Measurements from ENCODE around the gene MYO5A. TPM values are rescaled to one million over a fixed set of nuclear protein-coding genes. Genes with fewer than 3 reads are reported as not detected.
A peak's percentile ranks its signal among the peaks of the same experiment; 100 is the strongest.

MYO5A gene
- total and polyA plus RNA-seq, 2 donors (not counting 1 experiment from before 2014, with no cell fraction given), result 12.2 to 44.4 TPM

DNA sequence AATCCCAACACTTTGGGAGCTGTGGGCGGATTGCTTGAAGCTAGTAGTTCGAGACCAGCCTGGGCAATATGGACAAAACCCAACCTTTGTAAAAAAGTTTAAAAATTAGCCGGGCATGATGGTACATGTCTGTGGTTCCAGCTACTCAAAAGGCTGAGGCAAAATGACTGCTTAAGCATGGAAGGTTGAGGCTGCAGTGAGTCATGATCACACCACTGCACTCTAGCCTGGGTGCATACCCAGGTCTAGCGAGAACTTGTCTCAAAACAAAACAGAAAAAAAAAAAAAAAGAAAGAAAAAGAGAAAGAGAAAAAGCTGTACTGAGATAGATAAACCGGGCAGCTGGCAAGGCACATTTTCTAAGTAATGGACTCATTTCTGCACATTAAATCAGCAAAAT is 29.5 kb upstream of the MYO5A start:
- Mint-ChIP-seq H3K4me1 (peaks cover 42% of the 10 kb centered on the region), H3K27me3 (no peaks in the 10 kb centered on the region), H3K4me3 (no peak overlapping the region), H3K9me3 (ENCODE audit: insufficient read depth) (no peaks in the 10 kb centered on the region), H3K27ac (peak overlapping the region; percentile 15)
- ChIA-PET POLR2A (no interaction called here), CTCF (interaction anchor here (0.6 to 1.4 kb wide), 2 partner anchors 28 to 105 kb away, joined by 4 read pairs; no protein-coding TSS in a partner anchor)
- H4K20me1 ChIP-seq (ENCODE audit: control insufficient read depth, insufficient read depth, low read length, poor library complexity, severe bottlenecking), result peaks cover 78% of the 10 kb centered on the region
- 74% methylated on average over 3 of the region's 5 CpGs for WGBS (ENCODE audit: insufficient coverage)
- peaks cover 68% of the 10 kb centered on the region for H3K79me2 ChIP-seq (ENCODE audit: control insufficient read depth, insufficient read depth, low read length)
- no peaks in the 10 kb centered on the region for H3K9me3 ChIP-seq (ENCODE audit: control extremely low read depth in 1 of 3, control insufficient read depth in 2 of 3, insufficient read depth in 1 of 3, low read length in 2 of 3)
- peaks cover 14 to 28% of the 10 kb centered on the region in 2 experiments for H3K36me3 ChIP-seq (replicated peaks in 1 of 2; ENCODE audit: control extremely low read depth in 1 of 2, control insufficient read depth in 1 of 2, extremely low read depth in 1 of 2, insufficient read depth in 2 of 2, low read length in 1 of 2)
- peaks cover 0 to 6% of the 10 kb centered on the region in 2 donors for H3K4me1 ChIP-seq (ENCODE audit: control insufficient read depth in 2 of 2, insufficient read depth in 2 of 2, low read length in 2 of 2)
- H2AFZ ChIP-seq (ENCODE audit: insufficient read depth, low read depth, low read length, poor library complexity, severe bottlenecking), result no peak overlapping the region
- intact Hi-C loops (cut with micrococcal nuclease), result no loop called here
- DNase-seq, result no peak
- TF ChIP-seq EZH2 (IDR thresholded peaks at IDR 0.05; ENCODE audit: borderline replicate concordance, insufficient read depth, low read depth, low read length, poor library complexity, severe bottlenecking), result no peak
- TF ChIP-seq, protein P1, sequence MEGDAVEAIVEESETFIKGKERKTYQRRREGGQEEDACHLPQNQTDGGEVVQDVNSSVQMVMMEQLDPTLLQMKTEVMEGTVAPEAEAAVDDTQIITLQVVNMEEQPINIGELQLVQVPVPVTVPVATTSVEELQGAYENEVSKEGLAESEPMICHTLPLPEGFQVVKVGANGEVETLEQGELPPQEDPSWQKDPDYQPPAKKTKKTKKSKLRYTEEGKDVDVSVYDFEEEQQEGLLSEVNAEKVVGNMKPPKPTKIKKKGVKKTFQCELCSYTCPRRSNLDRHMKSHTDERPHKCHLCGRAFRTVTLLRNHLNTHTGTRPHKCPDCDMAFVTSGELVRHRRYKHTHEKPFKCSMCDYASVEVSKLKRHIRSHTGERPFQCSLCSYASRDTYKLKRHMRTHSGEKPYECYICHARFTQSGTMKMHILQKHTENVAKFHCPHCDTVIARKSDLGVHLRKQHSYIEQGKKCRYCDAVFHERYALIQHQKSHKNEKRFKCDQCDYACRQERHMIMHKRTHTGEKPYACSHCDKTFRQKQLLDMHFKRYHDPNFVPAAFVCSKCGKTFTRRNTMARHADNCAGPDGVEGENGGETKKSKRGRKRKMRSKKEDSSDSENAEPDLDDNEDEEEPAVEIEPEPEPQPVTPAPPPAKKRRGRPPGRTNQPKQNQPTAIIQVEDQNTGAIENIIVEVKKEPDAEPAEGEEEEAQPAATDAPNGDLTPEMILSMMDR (IDR thresholded peaks at IDR 0.05), result no peak
- no peak overlapping the region for H3K9ac ChIP-seq (ENCODE audit: low read length)
- H3K4me2 ChIP-seq (replicated peaks; ENCODE audit: low read depth, low read length, poor library complexity, severe bottlenecking), result no peak overlapping the region
- no peaks in the 10 kb centered on the region for H3K27me3 ChIP-seq (replicated peaks in 1 of 4; ENCODE audit: control extremely low read depth in 1 of 4, control insufficient read depth in 3 of 4, insufficient read depth in 4 of 4, low read length in 3 of 4)
- ATAC-seq (ENCODE audit: low read depth), result peak; percentile 81
- H3K27ac ChIP-seq (ENCODE audit: low read length in 2 of 2), result peak overlapping the region in 1 of 2 donors; percentile 36
- H3K4me3 ChIP-seq (ENCODE audit: control extremely low read depth in 1 of 5, extremely low read depth in 1 of 5, insufficient read depth in 1 of 5, low read depth in 2 of 5, low read length in 4 of 5), result no peak overlapping the region

- H3K4me1 ChIP-seq (ENCODE audit: control insufficient read depth in 2 of 2, insufficient read depth in 2 of 2, low read length in 2 of 2), result peaks cover 0 to 6% of the 10 kb centered on the region in 2 donors
- CTCF ChIA-PET, result no interaction called here
- Mint-ChIP-seq H3K4me1 (peaks cover 40% of the 10 kb centered on the region), H3K27me3 (no peaks in the 10 kb centered on the region), H3K9me3 (ENCODE audit: insufficient read depth) (no peaks in the 10 kb centered on the region), H3K27ac (no peak overlapping the region), H3K4me3 (no peak overlapping the region)
- no peaks in the 10 kb centered on the region for H3K27me3 ChIP-seq (replicated peaks in 1 of 4; ENCODE audit: control extremely low read depth in 1 of 4, control insufficient read depth in 3 of 4, insufficient read depth in 4 of 4, low read length in 3 of 4)
- intact Hi-C loops (cut with micrococcal nuclease), result no loop called here
- H3K9ac ChIP-seq (ENCODE audit: low read length), result no peak overlapping the region
- H3K4me2 ChIP-seq (replicated peaks; ENCODE audit: low read depth, low read length, poor library complexity, severe bottlenecking), result no peak overlapping the region
- H3K4me3 ChIP-seq (ENCODE audit: control extremely low read depth in 1 of 5, extremely low read depth in 1 of 5, insufficient read depth in 1 of 5, low read depth in 2 of 5, low read length in 4 of 5), result no peak overlapping the region
- DNase-seq, result no peak
- H3K9me3 ChIP-seq (ENCODE audit: control extremely low read depth in 1 of 3, control insufficient read depth in 2 of 3, insufficient read depth in 1 of 3, low read length in 2 of 3), result no peaks in the 10 kb centered on the region
- H3K79me2 ChIP-seq (ENCODE audit: control insufficient read depth, insufficient read depth, low read length), result peaks cover 59% of the 10 kb centered on the region
- H2AFZ ChIP-seq (ENCODE audit: insufficient read depth, low read depth, low read length, poor library complexity, severe bottlenecking), result no peak overlapping the region
- POLR2A ChIA-PET, result no interaction called here
- H3K27ac ChIP-seq (ENCODE audit: low read length in 2 of 2), result no peak overlapping the region
- peaks cover 69% of the 10 kb centered on the region for H4K20me1 ChIP-seq (ENCODE audit: control insufficient read depth, insufficient read depth, low read length, poor library complexity, severe bottlenecking)
- no peak for ATAC-seq (ENCODE audit: low read depth)
- TF ChIP-seq EZH2 (IDR thresholded peaks at IDR 0.05; ENCODE audit: borderline replicate concordance, insufficient read depth, low read depth, low read length, poor library complexity, severe bottlenecking), result no peak
- TF ChIP-seq, protein P1 (IDR thresholded peaks at IDR 0.05), result no peak
- peaks cover 15 to 28% of the 10 kb centered on the region in 2 experiments for H3K36me3 ChIP-seq (replicated peaks in 1 of 2; ENCODE audit: control extremely low read depth in 1 of 2, control insufficient read depth in 1 of 2, extremely low read depth in 1 of 2, insufficient read depth in 2 of 2, low read length in 1 of 2)
These were observed 28.6 kb upstream of the MYO5A start for GRCh38 chr15:52557274-52557641.

Measured in B cell (primary cell).